Measurements from ENCODE around the gene GPS1. TPM values are rescaled to one million over a fixed set of nuclear protein-coding genes. Genes with fewer than 3 reads are reported as not detected.

GPS1 gene
- total and polyA plus RNA-seq, 9 of the 15 experiments (the other 6 are each of a cell fraction or from before 2014, with no cell fraction given), result 3.1 to 167 (median 69.9) TPM

DNA sequence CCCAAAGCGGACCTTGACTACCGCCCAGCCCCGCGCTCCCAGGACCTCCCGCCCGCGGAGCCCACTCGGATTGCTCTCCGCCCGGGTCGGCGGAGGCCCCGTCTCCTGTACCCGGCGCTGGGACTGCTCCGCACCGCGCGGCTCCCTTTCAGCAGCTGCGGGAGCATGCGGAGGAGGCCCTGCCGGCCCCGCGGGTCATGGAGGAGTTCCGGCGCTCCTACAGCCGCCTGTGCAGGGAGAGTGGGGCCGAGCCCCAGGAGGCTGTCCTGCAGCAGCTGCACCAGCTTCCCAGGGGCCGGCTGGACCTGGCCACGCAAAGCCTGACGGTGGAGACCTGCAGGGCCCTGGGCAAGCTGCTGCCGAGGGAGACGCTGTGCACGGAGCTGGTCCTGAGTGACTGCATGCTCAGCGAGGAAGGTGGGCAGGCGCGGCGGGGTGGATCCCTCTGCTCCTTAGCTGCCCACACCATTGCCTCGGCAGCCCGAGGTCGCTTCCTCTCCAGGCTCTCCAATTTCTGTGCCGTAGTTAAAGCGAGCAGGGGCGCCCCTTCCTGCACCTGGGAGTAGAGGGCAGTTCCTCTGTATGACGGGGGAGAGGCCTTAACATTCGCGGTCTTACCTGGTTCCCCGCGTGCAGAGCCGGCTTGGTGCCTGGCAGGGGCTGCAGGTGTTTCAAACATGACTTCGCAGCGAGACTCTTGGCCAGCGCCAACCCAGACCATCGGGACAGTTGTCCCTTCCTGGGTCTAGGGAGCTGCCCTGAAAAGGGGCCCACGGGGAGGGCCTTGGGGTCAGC is 28.1 kb upstream of the GPS1 start (continued):
- TF ChIP-seq, protein P1, sequence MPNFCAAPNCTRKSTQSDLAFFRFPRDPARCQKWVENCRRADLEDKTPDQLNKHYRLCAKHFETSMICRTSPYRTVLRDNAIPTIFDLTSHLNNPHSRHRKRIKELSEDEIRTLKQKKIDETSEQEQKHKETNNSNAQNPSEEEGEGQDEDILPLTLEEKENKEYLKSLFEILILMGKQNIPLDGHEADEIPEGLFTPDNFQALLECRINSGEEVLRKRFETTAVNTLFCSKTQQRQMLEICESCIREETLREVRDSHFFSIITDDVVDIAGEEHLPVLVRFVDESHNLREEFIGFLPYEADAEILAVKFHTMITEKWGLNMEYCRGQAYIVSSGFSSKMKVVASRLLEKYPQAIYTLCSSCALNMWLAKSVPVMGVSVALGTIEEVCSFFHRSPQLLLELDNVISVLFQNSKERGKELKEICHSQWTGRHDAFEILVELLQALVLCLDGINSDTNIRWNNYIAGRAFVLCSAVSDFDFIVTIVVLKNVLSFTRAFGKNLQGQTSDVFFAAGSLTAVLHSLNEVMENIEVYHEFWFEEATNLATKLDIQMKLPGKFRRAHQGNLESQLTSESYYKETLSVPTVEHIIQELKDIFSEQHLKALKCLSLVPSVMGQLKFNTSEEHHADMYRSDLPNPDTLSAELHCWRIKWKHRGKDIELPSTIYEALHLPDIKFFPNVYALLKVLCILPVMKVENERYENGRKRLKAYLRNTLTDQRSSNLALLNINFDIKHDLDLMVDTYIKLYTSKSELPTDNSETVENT (CRISPR knock-in tag; IDR thresholded peaks at IDR 0.05), result no peak
- TF ChIP-seq NR2C2 (CRISPR knock-in tag; IDR thresholded peaks at IDR 0.05) (no peak), NR2C2 (tag; IDR thresholded peaks at IDR 0.05) (peak; percentile 54; the same call in 1 of the 2 replicates), NCOA6 (IDR thresholded peaks at IDR 0.05) (no peak), MECOM (CRISPR knock-in tag; IDR thresholded peaks at IDR 0.05) (no peak), HMGN3 (IDR thresholded peaks at IDR 0.05; ENCODE audit: borderline replicate concordance, extremely low read depth, insufficient read length, low read depth, low read length) (no peak), ELF2 (CRISPR knock-in tag; IDR thresholded peaks at IDR 0.05) (0 out of 2 replicates have a peak, but pooled peaks have one; percentile 64), HNRNPK (IDR thresholded peaks at IDR 0.05; ENCODE audit: low read depth, low read length, poor library complexity, severe bottlenecking) (no peak), MYBL2 (IDR thresholded peaks at IDR 0.05; ENCODE audit: low read depth) (no peak), MYBL2 (CRISPR knock-in tag; IDR thresholded peaks at IDR 0.05; ENCODE audit: borderline replicate concordance) (no peak), FOXA1 (IDR thresholded peaks at IDR 0.05; ENCODE audit: borderline replicate concordance) (no peak), RCOR1 (IDR thresholded peaks at IDR 0.05; ENCODE audit: borderline replicate concordance in 1 of 2, low read depth in 2 of 2, low read length in 2 of 2) (no peak), FOSL1 (tag; conservative IDR thresholded peaks at IDR 0.05) (no peak)
- TF ChIP-seq, protein P2, sequence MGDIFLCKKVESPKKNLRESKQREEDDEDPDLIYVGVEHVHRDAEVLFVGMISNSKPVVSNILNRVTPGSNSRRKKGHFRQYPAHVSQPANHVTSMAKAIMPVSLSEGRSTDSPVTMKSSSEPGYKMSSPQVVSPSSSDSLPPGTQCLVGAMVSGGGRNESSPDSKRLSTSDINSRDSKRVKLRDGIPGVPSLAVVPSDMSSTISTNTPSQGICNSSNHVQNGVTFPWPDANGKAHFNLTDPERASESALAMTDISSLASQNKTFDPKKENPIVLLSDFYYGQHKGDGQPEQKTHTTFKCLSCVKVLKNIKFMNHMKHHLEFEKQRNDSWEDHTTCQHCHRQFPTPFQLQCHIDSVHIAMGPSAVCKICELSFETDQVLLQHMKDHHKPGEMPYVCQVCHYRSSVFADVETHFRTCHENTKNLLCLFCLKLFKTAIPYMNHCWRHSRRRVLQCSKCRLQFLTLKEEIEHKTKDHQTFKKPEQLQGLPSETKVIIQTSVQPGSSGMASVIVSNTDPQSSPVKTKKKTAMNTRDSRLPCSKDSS (IDR thresholded peaks at IDR 0.05; ENCODE audit: low read depth, partially characterized antibody), result no peak
- TF ChIP-seq, protein P3, sequence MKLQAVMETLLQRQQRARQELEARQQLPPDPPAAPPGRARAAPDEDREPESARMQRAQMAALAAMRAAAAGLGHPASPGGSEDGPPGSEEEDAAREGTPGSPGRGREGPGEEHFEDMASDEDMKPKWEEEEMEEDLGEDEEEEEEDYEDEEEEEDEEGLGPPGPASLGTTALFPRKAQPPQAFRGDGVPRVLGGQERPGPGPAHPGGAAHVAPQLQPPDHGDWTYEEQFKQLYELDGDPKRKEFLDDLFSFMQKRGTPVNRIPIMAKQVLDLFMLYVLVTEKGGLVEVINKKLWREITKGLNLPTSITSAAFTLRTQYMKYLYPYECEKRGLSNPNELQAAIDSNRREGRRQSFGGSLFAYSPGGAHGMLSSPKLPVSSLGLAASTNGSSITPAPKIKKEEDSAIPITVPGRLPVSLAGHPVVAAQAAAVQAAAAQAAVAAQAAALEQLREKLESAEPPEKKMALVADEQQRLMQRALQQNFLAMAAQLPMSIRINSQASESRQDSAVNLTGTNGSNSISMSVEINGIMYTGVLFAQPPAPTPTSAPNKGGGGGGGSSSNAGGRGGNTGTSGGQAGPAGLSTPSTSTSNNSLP (IDR thresholded peaks at IDR 0.05; ENCODE audit: borderline replicate concordance, low read depth, low read length), result no peak
- TF ChIP-seq, protein P4, sequence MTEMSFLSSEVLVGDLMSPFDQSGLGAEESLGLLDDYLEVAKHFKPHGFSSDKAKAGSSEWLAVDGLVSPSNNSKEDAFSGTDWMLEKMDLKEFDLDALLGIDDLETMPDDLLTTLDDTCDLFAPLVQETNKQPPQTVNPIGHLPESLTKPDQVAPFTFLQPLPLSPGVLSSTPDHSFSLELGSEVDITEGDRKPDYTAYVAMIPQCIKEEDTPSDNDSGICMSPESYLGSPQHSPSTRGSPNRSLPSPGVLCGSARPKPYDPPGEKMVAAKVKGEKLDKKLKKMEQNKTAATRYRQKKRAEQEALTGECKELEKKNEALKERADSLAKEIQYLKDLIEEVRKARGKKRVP (CRISPR knock-in tag; IDR thresholded peaks at IDR 0.05), result no peak

Measured in K562 (cell line).